HG02885 (cell line): Measurements from ENCODE around the gene CCDC93.
"Not testable (repeated sequence)": the region's sequence is repeated elsewhere in the genome, so short reads cannot be mapped to it uniquely, and the experiment has no call there.

ENCODE experiments used
- ATAC-seq: cut with Tn5 transposase; IDR thresholded peaks from one replicate; pipeline ENCODE4 v1.9.1; 2021; ENCODE audit warnings: mild to moderate bottlenecking; ENCODE audit not compliant: unreplicated experiment, poor library complexity

CCDC93 gene

DNA sequence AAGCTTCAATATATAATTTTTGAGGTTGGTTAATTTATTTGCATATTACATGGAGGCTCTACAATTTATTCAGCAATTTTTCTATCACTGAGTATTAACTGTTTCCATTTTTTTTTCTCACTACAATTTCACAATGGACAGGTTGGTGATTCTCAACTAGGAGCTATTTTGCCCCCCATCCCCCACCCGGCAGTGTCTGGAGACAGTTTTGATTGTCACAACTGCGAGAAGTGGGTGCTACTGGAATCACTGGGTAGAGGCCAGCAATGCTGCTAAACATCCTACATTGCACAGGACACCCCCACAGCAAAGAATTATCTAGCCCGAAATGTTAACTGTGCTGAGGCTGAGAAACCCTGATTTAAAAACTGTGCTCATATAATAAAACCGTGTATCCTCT is 82.6 kb downstream of the CCDC93 start:
- ATAC-seq, result no peak

- no peak for ATAC-seq
Measured at GRCh38 chr2:117930775-117931174, 83.1 kb downstream of the CCDC93 start.

DNA sequence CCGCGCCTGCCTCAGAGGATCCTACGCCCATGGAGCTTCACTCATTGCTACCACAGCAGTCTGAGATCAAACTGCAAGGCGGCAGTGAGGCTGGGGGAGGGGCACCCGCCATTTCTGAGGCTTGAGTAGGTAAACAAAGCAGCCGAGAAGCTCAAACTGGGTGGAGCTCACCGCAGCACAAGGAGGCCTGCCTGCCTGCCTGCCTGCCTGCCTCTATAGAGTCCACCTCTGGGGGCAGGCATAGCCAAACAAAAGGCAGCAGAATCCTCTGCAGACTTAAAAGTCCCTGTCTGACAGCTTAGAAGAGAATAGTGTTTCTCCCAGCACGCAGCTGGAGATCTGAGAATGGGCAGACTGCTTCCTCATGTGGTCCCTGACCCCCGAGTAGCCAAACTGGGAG is 90.4 kb downstream of the CCDC93 start:
- ATAC-seq, result not testable (repeated sequence)

- no peak for ATAC-seq
Measured at GRCh38 chr2:117921520-117921919, 92.3 kb downstream of the CCDC93 start.

GRCh38 chr2:117918608-117919007 is 95.3 kb downstream of the CCDC93 start:
- ATAC-seq, result no peak

GRCh38 chr2:117917223-117917917 is 96.5 kb downstream of the CCDC93 start:
- ATAC-seq, result no peak

DNA sequence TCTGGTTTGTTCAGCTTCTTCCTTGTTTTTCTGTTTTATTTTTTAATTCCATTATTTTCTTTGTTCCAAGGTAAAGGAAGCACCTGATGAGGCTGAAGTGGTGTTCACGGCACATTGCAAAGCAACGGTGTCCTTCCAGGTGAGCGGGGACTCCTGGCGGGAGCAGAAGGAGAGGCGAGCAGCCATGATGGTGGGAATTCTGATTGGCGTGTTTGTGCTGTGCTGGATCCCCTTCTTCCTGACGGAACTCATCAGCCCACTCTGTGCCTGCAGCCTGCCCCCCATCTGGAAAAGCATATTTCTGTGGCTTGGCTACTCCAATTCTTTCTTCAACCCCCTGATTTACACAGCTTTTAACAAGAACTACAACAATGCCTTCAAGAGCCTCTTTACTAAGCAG is 110.9 kb downstream of the CCDC93 start:
- no peak for ATAC-seq

DNA sequence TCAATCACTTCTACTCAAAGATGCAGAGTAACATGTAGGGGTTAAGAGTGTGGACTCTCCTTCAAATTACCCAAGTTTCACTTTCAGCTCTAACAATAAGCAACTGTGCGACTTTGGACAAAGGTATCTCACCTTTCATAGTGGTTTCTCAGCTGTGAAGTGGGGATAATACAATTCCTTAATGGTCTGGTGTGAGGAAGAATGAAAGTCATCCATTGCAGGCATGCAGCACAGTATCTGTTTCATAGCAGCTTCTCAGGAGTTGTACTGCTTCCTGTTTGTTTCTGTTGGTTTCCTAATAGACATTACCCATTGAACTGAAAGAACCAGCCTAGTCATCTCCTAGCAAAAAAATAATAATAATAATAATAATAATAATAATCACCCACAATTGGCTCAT is 125.0 kb downstream of the CCDC93 start:
- ATAC-seq, result no peak

- no peak for ATAC-seq
Measured at GRCh38 chr2:117885308-117885707, 128.6 kb downstream of the CCDC93 start.

GRCh38 chr2:117879003-117879402 is 134.9 kb downstream of the CCDC93 start:
- no peak for ATAC-seq

- no peak for ATAC-seq
Measured at GRCh38 chr2:117875786-117876185, 138.1 kb downstream of the CCDC93 start.
